H1 (cell line): Measurements from ENCODE around the gene DIDO1. TPM values are rescaled to one million over a fixed set of nuclear protein-coding genes. Genes with fewer than 3 reads are reported as not detected.

ENCODE experiments used
- CTCF ChIA-PET: fragments of 300-600 bp; sonication (Branson Sonifier 250); formaldehyde crosslinking; loops from one replicate; lab custom pipeline; 2021; ENCODE audit not compliant: partially characterized antibody; lab: Charles Lee
- POLR2A ChIA-PET: fragments of 300-600 bp; sonication (Branson Sonifier 250); formaldehyde crosslinking; loops from one replicate; lab custom pipeline; 2021; ENCODE audit warnings: inconsistent platforms; ENCODE audit not compliant: partially characterized antibody; lab: Charles Lee
- DNase-seq, 2 experiments: peaks; one replicate each; pipeline versions ENCODE4 v3.0.0 to v3.0.0-alpha.2; 2010 to 2022; ENCODE audit warnings: low spot score in 2 of 2, low read depth in 1 of 2, mixed read lengths in 1 of 2
- FAIRE-seq: peaks from 2 replicates; lab custom pipeline; 2011; peaks lifted over from hg19 to GRCh38; lab: Jason Lieb, UNC
- H2AFZ ChIP-seq: 2 replicates; pipeline ENCODE4 v1.8.1; 2012; ENCODE audit warnings: low read length, inconsistent platforms
- H2AK5ac ChIP-seq: 2 replicates; pipeline ENCODE4 v1.6.1; 2013; ENCODE audit warnings: low read depth, low read length
- H2BK120ac ChIP-seq: replicated peaks from 2 replicates; pipeline ENCODE3; 2013; ENCODE audit warnings: low read depth, low read length, inconsistent platforms
- H2BK12ac ChIP-seq: 2 replicates; pipeline ENCODE4 v1.6.1; 2013; ENCODE audit warnings: low read depth, low read length
- H2BK15ac ChIP-seq: 2 replicates; pipeline ENCODE4 v1.6.1; 2013; ENCODE audit warnings: low read length
- H2BK20ac ChIP-seq: 2 replicates; pipeline ENCODE4 v1.6.1; 2013; ENCODE audit warnings: low read length
- H2BK5ac ChIP-seq: 2 replicates; pipeline ENCODE4 v1.6.1; 2013; ENCODE audit warnings: low read depth, low read length
- H3K14ac ChIP-seq: 2 replicates; pipeline ENCODE4 v1.6.1; 2013; ENCODE audit warnings: inconsistent platforms; ENCODE audit not compliant: insufficient read length
- H3K18ac ChIP-seq: 2 replicates; pipeline ENCODE4 v1.6.1; 2013; ENCODE audit warnings: low read length; ENCODE audit errors: extremely low read depth
- H3K23ac ChIP-seq: 2 replicates; pipeline ENCODE4 v1.6.1; 2013; ENCODE audit warnings: inconsistent platforms; ENCODE audit not compliant: insufficient read length
- H3K23me2 ChIP-seq: 2 replicates; pipeline ENCODE4 v1.6.1; 2013; ENCODE audit warnings: low read depth, low read length
- H3K27ac ChIP-seq: 2 replicates; pipeline ENCODE4 v1.6.1; 2011; ENCODE audit warnings: low read depth, low read length, inconsistent platforms
- H3K27me3 ChIP-seq, 4 experiments: replicated peaks in 1 of 4; 1 replicate in 1 of 4; 2 replicates in 3 of 4; pipeline versions ENCODE4 v1.6.1 to v1.8.1; 2011 to 2013; ENCODE audit warnings: low read length in 3 of 4, mild to moderate bottlenecking in 3 of 4, inconsistent platforms in 2 of 4, mixed read lengths in 2 of 4, moderate library complexity in 1 of 4; ENCODE audit not compliant: control insufficient read depth in 3 of 4, insufficient read depth in 3 of 4; ENCODE audit errors: extremely low read depth in 1 of 4
- H3K36me3 ChIP-seq, 4 experiments: 2 replicates each; pipeline versions ENCODE4 v1.6.1 to v1.8.1; 2011 to 2013; ENCODE audit warnings: mild to moderate bottlenecking in 4 of 4, low read length in 3 of 4, moderate library complexity in 2 of 4, control low read depth in 1 of 4, inconsistent platforms in 1 of 4; ENCODE audit not compliant: insufficient read depth in 4 of 4, control insufficient read depth in 2 of 4
- H3K4ac ChIP-seq: replicated peaks from 2 replicates; pipeline ENCODE3; 2013; ENCODE audit warnings: low read length, low read depth, mixed read lengths, inconsistent platforms; ENCODE audit not compliant: insufficient read length
- H3K4me1 ChIP-seq, 4 experiments: replicated peaks in 1 of 4; 1 replicate in 1 of 4; 2 replicates in 3 of 4; pipeline versions ENCODE4 v1.6.1 to v1.8.1; 2011 to 2013; ENCODE audit warnings: low read length in 3 of 4, inconsistent platforms in 2 of 4, mixed read lengths in 1 of 4; ENCODE audit not compliant: insufficient read depth in 4 of 4, control insufficient read depth in 3 of 4
- H3K4me2 ChIP-seq, 2 experiments: 2 replicates each; pipeline versions ENCODE4 v1.6.1 to v1.8.1; 2011 to 2013; ENCODE audit warnings: low read depth in 2 of 2, low read length in 2 of 2, control low read depth in 1 of 2, inconsistent platforms in 1 of 2, mild to moderate bottlenecking in 1 of 2; ENCODE audit not compliant: insufficient read depth in 1 of 2
- H3K4me3 ChIP-seq, 4 experiments: fragments of 200-600, 300-600 bp in 1 of 4; sonication (generic), shearing (Covaris generic), sonication (Bioruptor Twin) in 1 of 4; 2 replicates each; pipeline versions ENCODE4 v1.5.1 to v1.8.1; 2011 to 2016; ENCODE audit warnings: low read length in 4 of 4, low read depth in 3 of 4, control low read depth in 2 of 4, inconsistent platforms in 2 of 4, mild to moderate bottlenecking in 2 of 4, mixed read lengths in 1 of 4, moderate library complexity in 1 of 4; ENCODE audit not compliant: insufficient read depth in 2 of 4; ENCODE audit errors: extremely low read depth in 1 of 4
- H3K56ac ChIP-seq: replicated peaks from 2 replicates; pipeline ENCODE3; 2013; ENCODE audit warnings: low read depth, mild to moderate bottlenecking, mixed read lengths, low read length, inconsistent platforms; ENCODE audit not compliant: insufficient read length
- H3K79me1 ChIP-seq: 2 replicates; pipeline ENCODE4 v1.6.1; 2013; ENCODE audit warnings: low read depth, low read length, control low read depth
- H3K79me2 ChIP-seq, 2 experiments: 2 replicates each; pipeline versions ENCODE4 v1.6.1 to v1.8.1; 2012 to 2013; ENCODE audit warnings: low read length in 2 of 2, mild to moderate bottlenecking in 2 of 2, inconsistent platforms in 1 of 2; ENCODE audit not compliant: insufficient read depth in 2 of 2, control insufficient read depth in 1 of 2
- H3K9ac ChIP-seq, 4 experiments: replicated peaks in 1 of 4; 1 replicate in 1 of 4; 2 replicates in 3 of 4; pipeline versions ENCODE4 v1.6.1 to v1.8.1; 2011 to 2013; ENCODE audit warnings: low read depth in 3 of 4, low read length in 3 of 4, control low read depth in 2 of 4, mild to moderate bottlenecking in 2 of 4, moderate library complexity in 2 of 4, inconsistent platforms in 1 of 4; ENCODE audit errors: extremely low read depth in 1 of 4
- H3K9me3 ChIP-seq, 2 experiments: 2 replicates each; pipeline versions ENCODE4 v1.6.1 to v1.8.1; 2012 to 2013; ENCODE audit warnings: mild to moderate bottlenecking in 2 of 2, moderate library complexity in 2 of 2, control low read depth in 1 of 2, inconsistent platforms in 1 of 2, low read depth in 1 of 2, low read length in 1 of 2, mixed read lengths in 1 of 2; ENCODE audit not compliant: insufficient read depth in 2 of 2
- H4K20me1 ChIP-seq, 2 experiments: replicated peaks in 1 of 2; 2 replicates each; pipeline versions ENCODE3 to v1.8.1; 2011 to 2013; ENCODE audit warnings: inconsistent platforms in 2 of 2, low read length in 2 of 2, mild to moderate bottlenecking in 1 of 2; ENCODE audit not compliant: insufficient read depth in 2 of 2, control insufficient read depth in 1 of 2
- H4K5ac ChIP-seq: 2 replicates; pipeline ENCODE4 v1.6.1; 2013; ENCODE audit warnings: low read length, low read depth, mixed read lengths, inconsistent platforms; ENCODE audit not compliant: insufficient read length
- H4K8ac ChIP-seq: 2 replicates; pipeline ENCODE4 v1.8.0; 2013; ENCODE audit warnings: mild to moderate bottlenecking, moderate library complexity, low read length, inconsistent platforms; ENCODE audit not compliant: insufficient read depth; ENCODE audit errors: extremely low read depth
- H4K91ac ChIP-seq: replicated peaks from 2 replicates; pipeline ENCODE3; 2013; ENCODE audit warnings: low read length, mixed read lengths, inconsistent platforms; ENCODE audit not compliant: insufficient read length
- CTBP2 ChIP-seq: IDR thresholded peaks from 2 replicates; pipeline ENCODE4 v1.7.0; 2011; ENCODE audit warnings: borderline replicate concordance, mild to moderate bottlenecking, moderate library complexity, mixed read lengths, low read length; ENCODE audit not compliant: insufficient read depth, insufficient read length
- HDAC6 ChIP-seq: IDR thresholded peaks from one replicate; pipeline ENCODE4 v1.7.1; 2012; ENCODE audit warnings: low read depth, mild to moderate bottlenecking, inconsistent platforms, low read length, moderate library complexity
- RNF2 ChIP-seq: fragments of 200-900, 300-1000 bp; sonication (generic); IDR thresholded peaks from 2 replicates; pipeline ENCODE4 v1.7.1; 2016; ENCODE audit warnings: borderline replicate concordance, low read depth, mild to moderate bottlenecking, antibody characterized with exemption, low read length; ENCODE audit not compliant: poor library complexity, severe bottlenecking; ENCODE audit errors: missing control alignments
- SIN3A ChIP-seq, 2 experiments: IDR thresholded peaks in 1 of 2; conservative IDR thresholded peaks in 1 of 2; 2 replicates each; pipeline ENCODE4 v1.6.1; 2011 to 2012; ENCODE audit warnings: low read length in 2 of 2, improper control_type of control experiment in 1 of 2, low read depth in 1 of 2, mild to moderate bottlenecking in 1 of 2
- SP2 ChIP-seq: IDR thresholded peaks from 2 replicates; pipeline ENCODE4 v1.6.1; 2012; ENCODE audit warnings: mild to moderate bottlenecking, low read length, inconsistent platforms
- SRF ChIP-seq: IDR thresholded peaks from 2 replicates; pipeline ENCODE4 v1.6.1; 2011; ENCODE audit warnings: mild to moderate bottlenecking, low read depth, low read length, moderate library complexity
- SUZ12 ChIP-seq: fragments of 200-600 bp; sonication (generic); IDR thresholded peaks from 2 replicates; pipeline ENCODE4 v1.6.1; 2012; ENCODE audit warnings: mild to moderate bottlenecking, inconsistent platforms, low read length, moderate library complexity, mixed read lengths
- TCF12 ChIP-seq: IDR thresholded peaks from 2 replicates; pipeline ENCODE4 v1.6.1; 2011; ENCODE audit warnings: low read depth, mild to moderate bottlenecking, low read length
- WGBS, 2 experiments: shearing (Covaris generic) in 1 of 2; methylation state at CpG; one replicate each; pipeline versions ENCODE4 v1.1.6 to v1.1.7; 2013 to 2015; ENCODE audit warnings: low lambda C conversion rate in 2 of 2, mixed read lengths in 2 of 2, inconsistent platforms in 1 of 2, low coverage in 1 of 2, missing lambda C conversion rate in 1 of 2; ENCODE audit not compliant: insufficient replicate concordance in 2 of 2, insufficient coverage in 1 of 2, insufficient read length in 1 of 2; ENCODE audit errors: extremely low coverage in 1 of 2, missing lambda C conversion rate in 1 of 2; 5-methylcytosine and 5-hydroxymethylcytosine counted together
- polyA plus RNA-seq, 7 experiments: library from polyadenylated mRNA; depleted of rRNA in 3 of 7; stranded (reverse) in 5 of 7; unstranded in 2 of 7; fragments of >200 nt in 5 of 7; fragments of 200-250 nt in 2 of 7; gene quantifications; 1 replicate in 5 of 7; 2 replicates in 1 of 7; 4 replicates in 1 of 7; pipeline versions ENCODE4 v1.2.1 to v1.2.3, GENCODE V29; 2011 to 2013; ENCODE audit warnings: missing spikeins in 2 of 7, mixed read lengths in 2 of 7
- total RNA-seq: library from RNA; stranded (reverse); fragmentation: NEBNext Ultra II Directional; extraction: Animal tissue kit (Norgen Biotek cat#: 25700); gene quantifications from 2 replicates; pipeline ENCODE4 v1.2.1, GENCODE V29; 2021
- TF ChIP-seq, protein P1 (sequence below): IDR thresholded peaks from 2 replicates; pipeline ENCODE4 v1.6.1; 2012; ENCODE audit warnings: inconsistent platforms

The DIDO1 gene
- total and polyA plus RNA-seq, 2 of the 8 experiments (the other 6 are each of a cell fraction or from before 2014, with no cell fraction given), result 53.6 to 82.8 TPM

DNA sequence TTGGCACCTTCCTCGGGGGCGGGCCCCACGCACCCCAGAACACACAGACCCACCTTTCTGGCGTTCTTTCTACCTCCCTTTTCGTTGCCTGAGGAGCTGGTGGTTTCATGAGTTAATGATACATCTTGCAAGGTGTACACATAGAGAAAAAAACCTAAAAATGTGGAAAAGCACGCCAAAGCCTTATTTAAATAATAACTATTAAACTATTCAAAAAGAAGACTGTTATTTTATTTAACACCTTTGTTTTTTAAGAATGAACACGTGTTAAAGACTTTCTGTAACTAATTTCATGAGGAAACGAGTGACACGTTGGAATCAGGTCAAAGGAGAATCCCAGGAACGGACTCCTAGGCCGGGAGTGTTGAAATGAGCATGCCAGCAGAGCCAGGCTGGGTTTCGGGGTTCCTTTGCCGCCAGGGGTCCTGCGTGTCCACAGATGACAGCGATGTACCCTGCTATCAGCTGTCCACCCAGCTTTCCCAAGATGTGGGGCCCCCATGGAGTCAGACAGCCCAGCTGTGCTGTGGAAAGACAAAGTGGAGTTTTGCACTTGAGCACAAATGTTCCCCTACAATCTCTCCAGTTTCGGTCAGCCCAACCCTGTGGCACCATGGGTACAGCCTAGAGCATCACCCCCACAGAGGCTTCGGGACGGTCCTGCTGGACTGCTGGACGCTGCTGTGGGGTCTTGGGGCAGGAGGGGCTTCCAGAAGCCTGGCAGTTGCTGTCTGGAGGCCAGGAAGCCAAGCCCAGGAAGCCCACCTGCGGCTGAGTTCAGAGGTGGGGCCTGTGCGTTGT, 42.3 kb upstream of the DIDO1 start:
- ChIA-PET POLR2A (interaction anchor here (1.3 to 3.4 kb wide), 6 partner anchors 9 to 93 kb away, joined by 3 to 13 read pairs (median 3); partner anchors contain the start of gene GID8), CTCF (interaction anchor here (1.1 to 8.1 kb wide), 8 partner anchors 14 to 67 kb away, joined by 3 to 53 read pairs (median 4); partner anchors contain the start of gene BHLHE23)
- Histone ChIP-seq H3K14ac (no peak overlapping the region), H2BK15ac (no peak overlapping the region), H3K79me2 (no peaks in the 10 kb centered on the region), H3K4ac (no peak overlapping the region), H2AFZ (no peak overlapping the region), H3K79me1 (no peaks in the 10 kb centered on the region), H3K27me3 (peaks cover 8 to 16% (median 13%) of the 10 kb centered on the region in 4 experiments), H4K8ac (peak overlapping the region; percentile 81), H3K23me2 (peaks cover 13% of the 10 kb centered on the region; the same call in 1 of the 2 replicates), H3K23ac (no peak overlapping the region), H3K36me3 (peaks cover 0 to 3% (median 0%) of the 10 kb centered on the region in 4 experiments; a peak in 3 of 8 replicates), H4K5ac (no peak overlapping the region), H2BK12ac (no peak overlapping the region), H2BK20ac (no peak overlapping the region), H2AK5ac (no peak overlapping the region), H4K20me1 (peaks cover 0 to 9% of the 10 kb centered on the region in 2 experiments), H3K9ac (no peak overlapping the region), H3K56ac (no peak overlapping the region), H4K91ac (no peak overlapping the region), H3K4me2 (no peak overlapping the region), H2BK5ac (no peak overlapping the region; the same call in 1 of the 2 replicates), H3K18ac (peak overlapping the region; percentile 60; the same call in 1 of the 2 replicates), H3K9me3 (no peaks in the 10 kb centered on the region), H2BK120ac (no peak overlapping the region), H3K4me1 (peaks cover 0 to 11% (median 5%) of the 10 kb centered on the region in 4 experiments; a peak in 5 of 7 replicates), H3K27ac (no peak overlapping the region), H3K4me3 (no peak overlapping the region)
- 86% methylated on average over 21 of the region's 21 CpGs; no CpG with 5 or more reads in 1 of the 2 experiments for WGBS, 2 experiments
- DNase-seq, result no peak
- FAIRE-seq, result no peak
- TF ChIP-seq HDAC6 (no peak), SP2 (no peak), CTBP2 (no peak), TCF12 (no peak), SRF (no peak), SUZ12 (no peak), RNF2 (no peak), SIN3A (conservative IDR thresholded peaks at IDR 0.05 in 1 of 2, IDR thresholded peaks at IDR 0.05 in 1 of 2; ENCODE audit: low read depth in 1 of 2, low read length in 2 of 2) (no peak)
- TF ChIP-seq, protein P1, sequence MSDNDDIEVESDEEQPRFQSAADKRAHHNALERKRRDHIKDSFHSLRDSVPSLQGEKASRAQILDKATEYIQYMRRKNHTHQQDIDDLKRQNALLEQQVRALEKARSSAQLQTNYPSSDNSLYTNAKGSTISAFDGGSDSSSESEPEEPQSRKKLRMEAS, result no peak
